Measurements from ENCODE around the gene MAPK4. TPM values are rescaled to one million over a fixed set of nuclear protein-coding genes. Genes with fewer than 3 reads are reported as not detected.

The MAPK4 gene
- total RNA-seq, 1 donor from 2014 or later, result not detected

GRCh38 chr18:50658601-50659000, 98.7 kb downstream of the MAPK4 start:
- peaks cover 5% of the 10 kb centered on the region for H3K9me3 Mint-ChIP-seq
- DNase-seq, result no peak
- no peaks in the 10 kb centered on the region for H3K36me3 Mint-ChIP-seq (ENCODE audit: low read depth)
- intact Hi-C loops (cut with micrococcal nuclease), result no loop called here
- no peaks in the 10 kb centered on the region for H3K27me3 Mint-ChIP-seq
- no peak overlapping the region for H3K4me3 Mint-ChIP-seq
- H3K27ac Mint-ChIP-seq, result no peak overlapping the region
- no peaks in the 10 kb centered on the region for H3K4me1 Mint-ChIP-seq

- H3K36me3 Mint-ChIP-seq (ENCODE audit: low read depth), result no peaks in the 10 kb centered on the region
- H3K4me3 Mint-ChIP-seq, result no peak overlapping the region
- no peak overlapping the region for H3K27ac Mint-ChIP-seq
- intact Hi-C loops (cut with micrococcal nuclease), result no loop called here
- no peak for DNase-seq
- no peaks in the 10 kb centered on the region for H3K27me3 Mint-ChIP-seq
- H3K9me3 Mint-ChIP-seq, result peaks cover 5% of the 10 kb centered on the region
- H3K4me1 Mint-ChIP-seq, result no peaks in the 10 kb centered on the region
These were observed 99.5 kb downstream of the MAPK4 start for GRCh38 chr18:50659091-50660003.

- no peaks in the 10 kb centered on the region for H3K27me3 Mint-ChIP-seq
- no peaks in the 10 kb centered on the region for H3K36me3 Mint-ChIP-seq (ENCODE audit: low read depth)
- H3K27ac Mint-ChIP-seq, result no peak overlapping the region
- no peaks in the 10 kb centered on the region for H3K4me1 Mint-ChIP-seq
- no peak overlapping the region for H3K4me3 Mint-ChIP-seq
- intact Hi-C loops (cut with micrococcal nuclease), result no loop called here
- H3K9me3 Mint-ChIP-seq, result peaks cover 5% of the 10 kb centered on the region
- no peak for DNase-seq
These were observed 101.1 kb downstream of the MAPK4 start for GRCh38 chr18:50661013-50661412.

- H3K27me3 Mint-ChIP-seq, result no peaks in the 10 kb centered on the region
- no peak for DNase-seq
- H3K36me3 Mint-ChIP-seq (ENCODE audit: low read depth), result no peaks in the 10 kb centered on the region
- intact Hi-C loops (cut with micrococcal nuclease), result no loop called here
- no peaks in the 10 kb centered on the region for H3K4me1 Mint-ChIP-seq
- H3K4me3 Mint-ChIP-seq, result no peak overlapping the region
- no peak overlapping the region for H3K27ac Mint-ChIP-seq
- peaks cover 5% of the 10 kb centered on the region for H3K9me3 Mint-ChIP-seq
These were observed 102.3 kb downstream of the MAPK4 start for GRCh38 chr18:50662177-50662576.

GRCh38 chr18:50662775-50663383, 103.0 kb downstream of the MAPK4 start:
- Mint-ChIP-seq H3K36me3 (ENCODE audit: low read depth) (no peaks in the 10 kb centered on the region), H3K4me1 (no peaks in the 10 kb centered on the region), H3K9me3 (peaks cover 5% of the 10 kb centered on the region), H3K4me3 (no peak overlapping the region), H3K27me3 (no peaks in the 10 kb centered on the region), H3K27ac (no peak overlapping the region)
- no peak for DNase-seq
- intact Hi-C loops (cut with micrococcal nuclease), result no loop called here

- no peaks in the 10 kb centered on the region for H3K36me3 Mint-ChIP-seq (ENCODE audit: low read depth)
- H3K4me3 Mint-ChIP-seq, result no peak overlapping the region
- no peak for DNase-seq
- no peak overlapping the region for H3K27ac Mint-ChIP-seq
- H3K27me3 Mint-ChIP-seq, result no peaks in the 10 kb centered on the region
- H3K4me1 Mint-ChIP-seq, result no peaks in the 10 kb centered on the region
- peaks cover 5% of the 10 kb centered on the region for H3K9me3 Mint-ChIP-seq
- intact Hi-C loops (cut with micrococcal nuclease), result no loop called here
These were observed 103.9 kb downstream of the MAPK4 start for GRCh38 chr18:50663626-50664441.

GRCh38 chr18:50665015-50665414, 105.1 kb downstream of the MAPK4 start:
- Mint-ChIP-seq H3K4me1 (no peaks in the 10 kb centered on the region), H3K9me3 (peaks cover 5% of the 10 kb centered on the region), H3K36me3 (ENCODE audit: low read depth) (no peaks in the 10 kb centered on the region), H3K4me3 (no peak overlapping the region), H3K27ac (no peak overlapping the region), H3K27me3 (no peaks in the 10 kb centered on the region)
- intact Hi-C loops (cut with micrococcal nuclease), result no loop called here
- DNase-seq, result no peak

GRCh38 chr18:50665519-50665918, 105.6 kb downstream of the MAPK4 start:
- Mint-ChIP-seq H3K27me3 (no peaks in the 10 kb centered on the region), H3K9me3 (peaks cover 5% of the 10 kb centered on the region), H3K27ac (no peak overlapping the region), H3K36me3 (ENCODE audit: low read depth) (no peaks in the 10 kb centered on the region), H3K4me3 (no peak overlapping the region), H3K4me1 (no peaks in the 10 kb centered on the region)
- intact Hi-C loops (cut with micrococcal nuclease), result no loop called here
- no peak for DNase-seq

GRCh38 chr18:50666536-50666935, 106.6 kb downstream of the MAPK4 start:
- H3K4me3 Mint-ChIP-seq, result no peak overlapping the region
- peaks cover 5% of the 10 kb centered on the region for H3K9me3 Mint-ChIP-seq
- H3K36me3 Mint-ChIP-seq (ENCODE audit: low read depth), result no peaks in the 10 kb centered on the region
- no peaks in the 10 kb centered on the region for H3K27me3 Mint-ChIP-seq
- DNase-seq, result no peak
- no peak overlapping the region for H3K27ac Mint-ChIP-seq
- H3K4me1 Mint-ChIP-seq, result no peaks in the 10 kb centered on the region
- intact Hi-C loops (cut with micrococcal nuclease), result no loop called here

- Mint-ChIP-seq H3K27me3 (no peaks in the 10 kb centered on the region), H3K36me3 (ENCODE audit: low read depth) (no peaks in the 10 kb centered on the region), H3K4me1 (no peaks in the 10 kb centered on the region), H3K9me3 (no peaks in the 10 kb centered on the region), H3K27ac (no peak overlapping the region), H3K4me3 (no peak overlapping the region)
- intact Hi-C loops (cut with micrococcal nuclease), result no loop called here
- DNase-seq, result no peak
These were observed 111.5 kb downstream of the MAPK4 start for GRCh38 chr18:50671376-50671775.

- no peaks in the 10 kb centered on the region for H3K9me3 Mint-ChIP-seq
- intact Hi-C loops (cut with micrococcal nuclease), result no loop called here
- H3K4me3 Mint-ChIP-seq, result no peak overlapping the region
- no peaks in the 10 kb centered on the region for H3K27me3 Mint-ChIP-seq
- no peak for DNase-seq
- H3K27ac Mint-ChIP-seq, result no peak overlapping the region
- H3K4me1 Mint-ChIP-seq, result no peaks in the 10 kb centered on the region
- H3K36me3 Mint-ChIP-seq (ENCODE audit: low read depth), result no peaks in the 10 kb centered on the region
These were observed 114.6 kb downstream of the MAPK4 start for GRCh38 chr18:50674307-50674980.

GRCh38 chr18:50675043-50675442, 115.2 kb downstream of the MAPK4 start:
- no peaks in the 10 kb centered on the region for H3K9me3 Mint-ChIP-seq
- intact Hi-C loops (cut with micrococcal nuclease), result no loop called here
- no peaks in the 10 kb centered on the region for H3K36me3 Mint-ChIP-seq (ENCODE audit: low read depth)

GRCh38 chr18:50678651-50679050, 118.8 kb downstream of the MAPK4 start:
- Mint-ChIP-seq H3K9me3 (no peaks in the 10 kb centered on the region), H3K4me1 (no peaks in the 10 kb centered on the region), H3K27me3 (no peaks in the 10 kb centered on the region), H3K4me3 (no peak overlapping the region), H3K36me3 (ENCODE audit: low read depth) (no peaks in the 10 kb centered on the region), H3K27ac (no peak overlapping the region)
- intact Hi-C loops (cut with micrococcal nuclease), result no loop called here
- DNase-seq, result no peak

More at GRCh38 chr18:50675043-50675442, 115.2 kb downstream of the MAPK4 start:
- no peak for DNase-seq
- Mint-ChIP-seq H3K27me3 (no peaks in the 10 kb centered on the region), H3K4me3 (no peak overlapping the region), H3K4me1 (no peaks in the 10 kb centered on the region), H3K27ac (no peak overlapping the region)
